Subcutaneous adipose tissue (tissue), 4 donors: ENCODE results near the gene TRIO. TPM values are rescaled to one million over a fixed set of nuclear protein-coding genes. Genes with fewer than 3 reads are reported as not detected.

ENCODE experiments used
- total RNA-seq, 4 donors: library from RNA; depleted of rRNA; stranded (reverse); fragments of >200 nt; gene quantifications; one replicate each; pipeline ENCODE4 v1.1.0, GENCODE V29; 2016
- TF ChIP-seq, protein P1 (sequence below): fragments of 450-650 bp; IDR thresholded peaks from one replicate; pipeline ENCODE4 v1.5.1; 2016; ENCODE audit warnings: low read depth, mild to moderate bottlenecking, control low read depth, antibody characterized with exemption, moderate library complexity

TRIO gene
- total RNA-seq, 4 donors from 2014 or later, result 193 to 238 (median 212) TPM

DNA sequence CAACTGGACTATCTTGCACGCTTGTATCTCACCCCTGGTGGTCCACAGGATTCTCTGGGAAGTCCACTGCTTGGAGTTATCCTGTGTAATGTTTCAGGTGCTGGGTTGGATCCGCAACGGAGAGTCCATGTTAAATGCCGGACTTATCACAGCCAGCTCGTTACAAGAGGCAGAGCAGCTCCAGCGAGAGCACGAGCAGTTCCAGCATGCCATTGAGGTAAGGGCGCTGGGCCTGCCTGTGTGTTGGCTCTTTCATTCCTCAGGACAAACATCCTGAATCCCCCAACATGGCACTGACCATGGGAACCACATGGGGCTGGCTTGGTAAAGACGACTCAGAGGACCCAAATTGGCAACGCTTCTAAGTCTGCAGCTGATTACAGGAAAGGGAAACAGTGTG, 223.6 kb downstream of the TRIO start:
- TF ChIP-seq, protein P1, sequence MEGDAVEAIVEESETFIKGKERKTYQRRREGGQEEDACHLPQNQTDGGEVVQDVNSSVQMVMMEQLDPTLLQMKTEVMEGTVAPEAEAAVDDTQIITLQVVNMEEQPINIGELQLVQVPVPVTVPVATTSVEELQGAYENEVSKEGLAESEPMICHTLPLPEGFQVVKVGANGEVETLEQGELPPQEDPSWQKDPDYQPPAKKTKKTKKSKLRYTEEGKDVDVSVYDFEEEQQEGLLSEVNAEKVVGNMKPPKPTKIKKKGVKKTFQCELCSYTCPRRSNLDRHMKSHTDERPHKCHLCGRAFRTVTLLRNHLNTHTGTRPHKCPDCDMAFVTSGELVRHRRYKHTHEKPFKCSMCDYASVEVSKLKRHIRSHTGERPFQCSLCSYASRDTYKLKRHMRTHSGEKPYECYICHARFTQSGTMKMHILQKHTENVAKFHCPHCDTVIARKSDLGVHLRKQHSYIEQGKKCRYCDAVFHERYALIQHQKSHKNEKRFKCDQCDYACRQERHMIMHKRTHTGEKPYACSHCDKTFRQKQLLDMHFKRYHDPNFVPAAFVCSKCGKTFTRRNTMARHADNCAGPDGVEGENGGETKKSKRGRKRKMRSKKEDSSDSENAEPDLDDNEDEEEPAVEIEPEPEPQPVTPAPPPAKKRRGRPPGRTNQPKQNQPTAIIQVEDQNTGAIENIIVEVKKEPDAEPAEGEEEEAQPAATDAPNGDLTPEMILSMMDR, result no peak

DNA sequence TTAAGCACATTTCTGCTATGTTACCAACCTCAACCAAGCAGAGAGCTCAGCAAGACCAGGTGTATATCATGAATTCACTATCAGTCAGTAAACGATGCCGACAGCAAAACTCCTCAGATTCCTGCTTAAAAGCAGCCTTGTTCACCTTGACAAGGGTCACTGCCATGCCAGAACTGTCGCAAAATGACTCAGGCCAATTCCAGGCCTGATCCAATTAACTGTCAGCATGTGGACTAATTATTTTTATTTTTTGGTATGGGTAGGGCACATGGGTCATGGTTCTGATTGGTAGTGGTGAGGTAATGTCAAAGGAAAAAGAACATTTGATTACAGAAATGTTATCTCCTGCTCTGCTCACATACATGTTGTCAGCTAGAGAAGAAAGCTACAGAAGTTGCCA, 224.2 kb downstream of the TRIO start:
- TF ChIP-seq, protein P1, result no peak

GRCh38 chr5:14369780-14370179, 226.6 kb downstream of the TRIO start:
- TF ChIP-seq, protein P1, result no peak

DNA sequence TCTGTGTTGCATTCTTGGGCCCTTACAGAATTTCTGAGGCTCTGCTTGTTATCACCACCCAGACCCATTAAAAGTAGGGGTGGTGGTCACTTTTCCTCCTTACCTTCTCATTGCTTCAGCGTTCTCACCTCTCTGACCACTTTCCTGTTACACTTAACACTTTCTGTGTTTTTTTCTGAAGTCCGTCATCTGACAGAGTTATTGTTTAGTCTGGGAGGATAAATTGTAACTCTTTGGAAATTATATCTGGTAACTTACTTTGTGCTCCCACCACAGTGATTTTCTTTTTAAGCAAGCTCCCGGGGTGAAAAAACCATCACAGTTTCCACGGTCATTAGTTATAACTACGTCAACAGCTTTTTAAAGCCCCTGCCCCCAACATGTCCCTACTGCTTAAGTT, 227.2 kb downstream of the TRIO start:
- TF ChIP-seq, protein P1, result no peak

- TF ChIP-seq, protein P1, result no peak
These were observed 230.5 kb downstream of the TRIO start for GRCh38 chr5:14373685-14374084.

DNA sequence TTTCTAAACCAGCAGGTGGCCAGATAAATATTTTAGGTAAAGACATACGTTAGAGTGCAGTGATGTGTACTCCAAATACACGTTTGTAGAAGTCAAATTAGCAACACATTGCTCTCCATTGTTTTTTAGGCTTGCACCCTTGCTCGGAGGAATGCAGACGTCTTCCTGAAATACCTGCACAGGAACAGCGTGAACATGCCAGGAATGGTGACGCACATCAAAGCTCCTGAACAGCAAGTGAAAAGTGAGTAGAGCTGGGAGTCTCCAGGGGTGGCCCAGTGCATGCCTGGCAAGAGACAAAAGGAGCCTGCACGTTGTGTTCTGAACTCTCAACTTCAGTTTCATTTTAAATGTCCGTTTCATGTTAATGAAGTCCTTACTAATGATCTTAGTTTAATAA, 231.0 kb downstream of the TRIO start:
- TF ChIP-seq, protein P1, result no peak

GRCh38 chr5:14376789-14377188, 233.6 kb downstream of the TRIO start:
- TF ChIP-seq, protein P1, result no peak
